ENCODE results near the gene EPB41L1. TPM values are rescaled to one million over a fixed set of nuclear protein-coding genes. Genes with fewer than 3 reads are reported as not detected.

The EPB41L1 gene
- total RNA-seq, 1 experiment from 2014 or later, result 38.7 TPM

- no peak for TF ChIP-seq E2F1 (CRISPR knock-in tag; IDR thresholded peaks at IDR 0.05)
These were observed 91.9 kb downstream of the EPB41L1 start (continued) for GRCh38 chr20:36246401-36246800.

GRCh38 chr20:36248836-36249235 lies 94.3 kb downstream of the EPB41L1 start:
- H3K9me3 Mint-ChIP-seq, result no peaks in the 10 kb centered on the region
- no peak for DNase-seq (ENCODE audit: low spot score)
- CTCF ChIA-PET, result interaction anchor here (0.7 to 1.6 kb wide), 3 partner anchors 46 to 151 kb away, joined by 3 to 5 read pairs (median 4); no protein-coding TSS in a partner anchor

GRCh38 chr20:36249450-36249849 lies 94.9 kb downstream of the EPB41L1 start:
- no peak for ATAC-seq
- Mint-ChIP-seq H3K4me1 (peaks cover 8% of the 10 kb centered on the region), H3K27me3 (ENCODE audit: low read depth) (no peaks in the 10 kb centered on the region), H3K36me3 (peaks cover 27% of the 10 kb centered on the region), H3K4me3 (no peak overlapping the region), H3K27ac (no peak overlapping the region), H3K9me3 (no peaks in the 10 kb centered on the region)
- POLR2A ChIA-PET, result no interaction called here
- TF ChIP-seq ZNF423 (CRISPR knock-in tag; IDR thresholded peaks at IDR 0.05) (no peak), NR3C1 (CRISPR knock-in tag; conservative IDR thresholded peaks at IDR 0.05; ENCODE audit: low read depth) (no peak), TEAD1 (CRISPR knock-in tag; IDR thresholded peaks at IDR 0.05) (no peak), PRRX2 (CRISPR knock-in tag; IDR thresholded peaks at IDR 0.05) (no peak), ZNF396 (CRISPR knock-in tag; IDR thresholded peaks at IDR 0.05; ENCODE audit: borderline replicate concordance) (no peak), ATF1 (CRISPR knock-in tag; IDR thresholded peaks at IDR 0.05) (no peak), GABPB1 (CRISPR knock-in tag; IDR thresholded peaks at IDR 0.05) (no peak), TEAD4 (CRISPR knock-in tag; IDR thresholded peaks at IDR 0.05) (no peak), FOXP4 (CRISPR knock-in tag; IDR thresholded peaks at IDR 0.05) (no peak), TCF7 (CRISPR knock-in tag; IDR thresholded peaks at IDR 0.05; ENCODE audit: low read depth) (no peak)
- CTCF ChIA-PET, result interaction anchor here (0.7 to 1.6 kb wide), 3 partner anchors 47 to 150 kb away, joined by 3 to 5 read pairs (median 4); no protein-coding TSS in a partner anchor
- DNase-seq (ENCODE audit: low spot score), result no peak

More at GRCh38 chr20:36248836-36249235, 94.3 kb downstream of the EPB41L1 start:
- H3K4me3 Mint-ChIP-seq, result no peak overlapping the region
- ATAC-seq, result no peak
- H3K27me3 Mint-ChIP-seq (ENCODE audit: low read depth), result no peaks in the 10 kb centered on the region
- peaks cover 8% of the 10 kb centered on the region for H3K4me1 Mint-ChIP-seq
- H3K36me3 Mint-ChIP-seq, result peaks cover 27% of the 10 kb centered on the region
- H3K27ac Mint-ChIP-seq, result no peak overlapping the region
- no peak for TF ChIP-seq ZNF317 (CRISPR knock-in tag; IDR thresholded peaks at IDR 0.05; ENCODE audit: borderline replicate concordance, low read depth)
- TF ChIP-seq, protein P1, sequence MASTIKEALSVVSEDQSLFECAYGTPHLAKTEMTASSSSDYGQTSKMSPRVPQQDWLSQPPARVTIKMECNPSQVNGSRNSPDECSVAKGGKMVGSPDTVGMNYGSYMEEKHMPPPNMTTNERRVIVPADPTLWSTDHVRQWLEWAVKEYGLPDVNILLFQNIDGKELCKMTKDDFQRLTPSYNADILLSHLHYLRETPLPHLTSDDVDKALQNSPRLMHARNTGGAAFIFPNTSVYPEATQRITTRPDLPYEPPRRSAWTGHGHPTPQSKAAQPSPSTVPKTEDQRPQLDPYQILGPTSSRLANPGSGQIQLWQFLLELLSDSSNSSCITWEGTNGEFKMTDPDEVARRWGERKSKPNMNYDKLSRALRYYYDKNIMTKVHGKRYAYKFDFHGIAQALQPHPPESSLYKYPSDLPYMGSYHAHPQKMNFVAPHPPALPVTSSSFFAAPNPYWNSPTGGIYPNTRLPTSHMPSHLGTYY (CRISPR knock-in tag; IDR thresholded peaks at IDR 0.05), result no peak
- no peak for TF ChIP-seq STAT6 (CRISPR knock-in tag; conservative IDR thresholded peaks at IDR 0.05; ENCODE audit: low read depth)
- TF ChIP-seq SP1 (CRISPR knock-in tag; conservative IDR thresholded peaks at IDR 0.05), result no peak
- TF ChIP-seq, protein P2, sequence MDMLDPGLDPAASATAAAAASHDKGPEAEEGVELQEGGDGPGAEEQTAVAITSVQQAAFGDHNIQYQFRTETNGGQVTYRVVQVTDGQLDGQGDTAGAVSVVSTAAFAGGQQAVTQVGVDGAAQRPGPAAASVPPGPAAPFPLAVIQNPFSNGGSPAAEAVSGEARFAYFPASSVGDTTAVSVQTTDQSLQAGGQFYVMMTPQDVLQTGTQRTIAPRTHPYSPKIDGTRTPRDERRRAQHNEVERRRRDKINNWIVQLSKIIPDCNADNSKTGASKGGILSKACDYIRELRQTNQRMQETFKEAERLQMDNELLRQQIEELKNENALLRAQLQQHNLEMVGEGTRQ (CRISPR knock-in tag; IDR thresholded peaks at IDR 0.05), result no peak
- no peak for TF ChIP-seq MLX (CRISPR knock-in tag; IDR thresholded peaks at IDR 0.05)
- no peak for TF ChIP-seq GTF2I (CRISPR knock-in tag; conservative IDR thresholded peaks at IDR 0.05)
- TF ChIP-seq KAT7 (CRISPR knock-in tag; IDR thresholded peaks at IDR 0.05; ENCODE audit: borderline replicate concordance), result no peak
- TF ChIP-seq RELA (CRISPR knock-in tag; IDR thresholded peaks at IDR 0.05; ENCODE audit: borderline replicate concordance), result no peak
- TF ChIP-seq ETV6 (CRISPR knock-in tag; IDR thresholded peaks at IDR 0.05), result no peak
- no peak for TF ChIP-seq OVOL2 (CRISPR knock-in tag; IDR thresholded peaks at IDR 0.05; ENCODE audit: borderline replicate concordance)
- TF ChIP-seq SMAD4 (CRISPR knock-in tag; IDR thresholded peaks at IDR 0.05), result no peak
- TF ChIP-seq GRHL2 (CRISPR knock-in tag; IDR thresholded peaks at IDR 0.05; ENCODE audit: insufficient replicate concordance, severe bottlenecking), result no peak
- TF ChIP-seq, protein P3, sequence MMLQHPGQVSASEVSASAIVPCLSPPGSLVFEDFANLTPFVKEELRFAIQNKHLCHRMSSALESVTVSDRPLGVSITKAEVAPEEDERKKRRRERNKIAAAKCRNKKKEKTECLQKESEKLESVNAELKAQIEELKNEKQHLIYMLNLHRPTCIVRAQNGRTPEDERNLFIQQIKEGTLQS (CRISPR knock-in tag; conservative IDR thresholded peaks at IDR 0.05), result no peak
- TF ChIP-seq JAZF1 (CRISPR knock-in tag; IDR thresholded peaks at IDR 0.05), result no peak
- TF ChIP-seq ESRRA (CRISPR knock-in tag; IDR thresholded peaks at IDR 0.05; ENCODE audit: borderline replicate concordance), result no peak
- no peak for TF ChIP-seq FOXJ3 (CRISPR knock-in tag; IDR thresholded peaks at IDR 0.05; ENCODE audit: borderline replicate concordance)
- POLR2A ChIA-PET, result no interaction called here
